ENCODE results near the gene EPN1. TPM values are rescaled to one million over a fixed set of nuclear protein-coding genes. Genes with fewer than 3 reads are reported as not detected.

EPN1 gene
- total and polyA plus RNA-seq, 2 experiments from 2014 or later, result 47.1 to 223 TPM

DNA sequence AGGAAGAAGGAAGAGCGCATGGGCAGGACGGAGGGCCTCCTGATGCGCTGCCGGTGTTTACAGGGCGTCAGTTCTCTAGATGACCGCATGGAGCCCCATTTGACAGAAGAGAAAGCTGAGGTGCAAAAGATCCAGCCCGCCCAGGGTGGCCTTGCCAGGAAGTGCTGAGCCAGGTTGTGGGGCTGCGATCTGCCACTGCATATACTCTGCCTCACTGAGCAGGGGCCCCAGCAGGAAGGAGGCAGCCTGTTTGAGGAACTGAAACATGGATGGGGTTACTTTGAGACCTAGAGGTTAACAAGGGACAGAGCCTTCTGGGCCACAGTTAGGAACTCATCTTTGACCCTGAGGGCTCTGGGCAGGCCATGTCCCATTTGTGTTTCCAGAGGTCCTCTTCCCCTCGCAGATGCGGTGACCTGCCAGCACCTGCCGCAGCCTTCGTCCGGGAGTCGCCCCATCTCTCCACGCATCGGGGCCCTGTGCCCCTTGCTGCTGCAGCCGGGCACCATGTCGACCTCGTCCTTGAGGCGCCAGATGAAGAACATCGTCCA lies 3.2 kb downstream of the EPN1 start:
- Histone ChIP-seq H3K4me2 (no peak overlapping the region), H4K20me1 (replicated peaks; ENCODE audit: insufficient read depth) (peaks cover 40% of the 10 kb centered on the region), H3K4me1 (ENCODE audit: insufficient read depth) (peaks cover 18% of the 10 kb centered on the region), H3K36me3 (ENCODE audit: insufficient read depth) (peaks cover 9% of the 10 kb centered on the region; the same call in 1 of the 2 replicates), H3K9me2 (ENCODE audit: insufficient read depth) (no peaks in the 10 kb centered on the region), H3K79me2 (replicated peaks; ENCODE audit: insufficient read depth) (peaks cover 60% of the 10 kb centered on the region), H3K4me3 (no peak overlapping the region), H3K27me3 (ENCODE audit: insufficient read depth) (no peaks in the 10 kb centered on the region), H2AFZ (no peak overlapping the region), H3K27ac (ENCODE audit: low read depth) (no peak overlapping the region), H3F3A (replicated peaks; ENCODE audit: low read depth) (peaks cover 15% of the 10 kb centered on the region; the same call in 1 of the 2 replicates)
- TF ChIP-seq POLR2AphosphoS5 (IDR thresholded peaks at IDR 0.05; ENCODE audit: low read depth) (no peak), EZH2phosphoT487 (IDR thresholded peaks at IDR 0.05; ENCODE audit: unreplicated experiment) (no peak), JUNB (IDR thresholded peaks at IDR 0.05; ENCODE audit: unreplicated experiment) (no peak), STAT1 (IDR thresholded peaks at IDR 0.05; ENCODE audit: unreplicated experiment) (no peak), ZNF114 (CRISPR knock-in tag; IDR thresholded peaks at IDR 0.05) (no peak), EZH2 (IDR thresholded peaks at IDR 0.05; ENCODE audit: low read depth, unreplicated experiment) (no peak), CREB1 (CRISPR knock-in tag; IDR thresholded peaks at IDR 0.05; ENCODE audit: low read depth) (no peak), NANOG (IDR thresholded peaks at IDR 0.05; ENCODE audit: borderline replicate concordance) (no peak), ZNF331 (CRISPR knock-in tag; IDR thresholded peaks at IDR 0.05; ENCODE audit: low read depth) (no peak)
- TF ChIP-seq, protein P1, sequence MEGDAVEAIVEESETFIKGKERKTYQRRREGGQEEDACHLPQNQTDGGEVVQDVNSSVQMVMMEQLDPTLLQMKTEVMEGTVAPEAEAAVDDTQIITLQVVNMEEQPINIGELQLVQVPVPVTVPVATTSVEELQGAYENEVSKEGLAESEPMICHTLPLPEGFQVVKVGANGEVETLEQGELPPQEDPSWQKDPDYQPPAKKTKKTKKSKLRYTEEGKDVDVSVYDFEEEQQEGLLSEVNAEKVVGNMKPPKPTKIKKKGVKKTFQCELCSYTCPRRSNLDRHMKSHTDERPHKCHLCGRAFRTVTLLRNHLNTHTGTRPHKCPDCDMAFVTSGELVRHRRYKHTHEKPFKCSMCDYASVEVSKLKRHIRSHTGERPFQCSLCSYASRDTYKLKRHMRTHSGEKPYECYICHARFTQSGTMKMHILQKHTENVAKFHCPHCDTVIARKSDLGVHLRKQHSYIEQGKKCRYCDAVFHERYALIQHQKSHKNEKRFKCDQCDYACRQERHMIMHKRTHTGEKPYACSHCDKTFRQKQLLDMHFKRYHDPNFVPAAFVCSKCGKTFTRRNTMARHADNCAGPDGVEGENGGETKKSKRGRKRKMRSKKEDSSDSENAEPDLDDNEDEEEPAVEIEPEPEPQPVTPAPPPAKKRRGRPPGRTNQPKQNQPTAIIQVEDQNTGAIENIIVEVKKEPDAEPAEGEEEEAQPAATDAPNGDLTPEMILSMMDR (conservative IDR thresholded peaks at IDR 0.05; ENCODE audit: low read depth in 2 of 2), result no peak
- TF ChIP-seq, protein P2, sequence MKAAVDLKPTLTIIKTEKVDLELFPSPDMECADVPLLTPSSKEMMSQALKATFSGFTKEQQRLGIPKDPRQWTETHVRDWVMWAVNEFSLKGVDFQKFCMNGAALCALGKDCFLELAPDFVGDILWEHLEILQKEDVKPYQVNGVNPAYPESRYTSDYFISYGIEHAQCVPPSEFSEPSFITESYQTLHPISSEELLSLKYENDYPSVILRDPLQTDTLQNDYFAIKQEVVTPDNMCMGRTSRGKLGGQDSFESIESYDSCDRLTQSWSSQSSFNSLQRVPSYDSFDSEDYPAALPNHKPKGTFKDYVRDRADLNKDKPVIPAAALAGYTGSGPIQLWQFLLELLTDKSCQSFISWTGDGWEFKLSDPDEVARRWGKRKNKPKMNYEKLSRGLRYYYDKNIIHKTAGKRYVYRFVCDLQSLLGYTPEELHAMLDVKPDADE (IDR thresholded peaks at IDR 0.05), result no peak
- TF ChIP-seq, protein P3, sequence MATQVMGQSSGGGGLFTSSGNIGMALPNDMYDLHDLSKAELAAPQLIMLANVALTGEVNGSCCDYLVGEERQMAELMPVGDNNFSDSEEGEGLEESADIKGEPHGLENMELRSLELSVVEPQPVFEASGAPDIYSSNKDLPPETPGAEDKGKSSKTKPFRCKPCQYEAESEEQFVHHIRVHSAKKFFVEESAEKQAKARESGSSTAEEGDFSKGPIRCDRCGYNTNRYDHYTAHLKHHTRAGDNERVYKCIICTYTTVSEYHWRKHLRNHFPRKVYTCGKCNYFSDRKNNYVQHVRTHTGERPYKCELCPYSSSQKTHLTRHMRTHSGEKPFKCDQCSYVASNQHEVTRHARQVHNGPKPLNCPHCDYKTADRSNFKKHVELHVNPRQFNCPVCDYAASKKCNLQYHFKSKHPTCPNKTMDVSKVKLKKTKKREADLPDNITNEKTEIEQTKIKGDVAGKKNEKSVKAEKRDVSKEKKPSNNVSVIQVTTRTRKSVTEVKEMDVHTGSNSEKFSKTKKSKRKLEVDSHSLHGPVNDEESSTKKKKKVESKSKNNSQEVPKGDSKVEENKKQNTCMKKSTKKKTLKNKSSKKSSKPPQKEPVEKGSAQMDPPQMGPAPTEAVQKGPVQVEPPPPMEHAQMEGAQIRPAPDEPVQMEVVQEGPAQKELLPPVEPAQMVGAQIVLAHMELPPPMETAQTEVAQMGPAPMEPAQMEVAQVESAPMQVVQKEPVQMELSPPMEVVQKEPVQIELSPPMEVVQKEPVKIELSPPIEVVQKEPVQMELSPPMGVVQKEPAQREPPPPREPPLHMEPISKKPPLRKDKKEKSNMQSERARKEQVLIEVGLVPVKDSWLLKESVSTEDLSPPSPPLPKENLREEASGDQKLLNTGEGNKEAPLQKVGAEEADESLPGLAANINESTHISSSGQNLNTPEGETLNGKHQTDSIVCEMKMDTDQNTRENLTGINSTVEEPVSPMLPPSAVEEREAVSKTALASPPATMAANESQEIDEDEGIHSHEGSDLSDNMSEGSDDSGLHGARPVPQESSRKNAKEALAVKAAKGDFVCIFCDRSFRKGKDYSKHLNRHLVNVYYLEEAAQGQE (IDR thresholded peaks at IDR 0.05; ENCODE audit: unreplicated experiment), result no peak
- TF ChIP-seq, protein P4, sequence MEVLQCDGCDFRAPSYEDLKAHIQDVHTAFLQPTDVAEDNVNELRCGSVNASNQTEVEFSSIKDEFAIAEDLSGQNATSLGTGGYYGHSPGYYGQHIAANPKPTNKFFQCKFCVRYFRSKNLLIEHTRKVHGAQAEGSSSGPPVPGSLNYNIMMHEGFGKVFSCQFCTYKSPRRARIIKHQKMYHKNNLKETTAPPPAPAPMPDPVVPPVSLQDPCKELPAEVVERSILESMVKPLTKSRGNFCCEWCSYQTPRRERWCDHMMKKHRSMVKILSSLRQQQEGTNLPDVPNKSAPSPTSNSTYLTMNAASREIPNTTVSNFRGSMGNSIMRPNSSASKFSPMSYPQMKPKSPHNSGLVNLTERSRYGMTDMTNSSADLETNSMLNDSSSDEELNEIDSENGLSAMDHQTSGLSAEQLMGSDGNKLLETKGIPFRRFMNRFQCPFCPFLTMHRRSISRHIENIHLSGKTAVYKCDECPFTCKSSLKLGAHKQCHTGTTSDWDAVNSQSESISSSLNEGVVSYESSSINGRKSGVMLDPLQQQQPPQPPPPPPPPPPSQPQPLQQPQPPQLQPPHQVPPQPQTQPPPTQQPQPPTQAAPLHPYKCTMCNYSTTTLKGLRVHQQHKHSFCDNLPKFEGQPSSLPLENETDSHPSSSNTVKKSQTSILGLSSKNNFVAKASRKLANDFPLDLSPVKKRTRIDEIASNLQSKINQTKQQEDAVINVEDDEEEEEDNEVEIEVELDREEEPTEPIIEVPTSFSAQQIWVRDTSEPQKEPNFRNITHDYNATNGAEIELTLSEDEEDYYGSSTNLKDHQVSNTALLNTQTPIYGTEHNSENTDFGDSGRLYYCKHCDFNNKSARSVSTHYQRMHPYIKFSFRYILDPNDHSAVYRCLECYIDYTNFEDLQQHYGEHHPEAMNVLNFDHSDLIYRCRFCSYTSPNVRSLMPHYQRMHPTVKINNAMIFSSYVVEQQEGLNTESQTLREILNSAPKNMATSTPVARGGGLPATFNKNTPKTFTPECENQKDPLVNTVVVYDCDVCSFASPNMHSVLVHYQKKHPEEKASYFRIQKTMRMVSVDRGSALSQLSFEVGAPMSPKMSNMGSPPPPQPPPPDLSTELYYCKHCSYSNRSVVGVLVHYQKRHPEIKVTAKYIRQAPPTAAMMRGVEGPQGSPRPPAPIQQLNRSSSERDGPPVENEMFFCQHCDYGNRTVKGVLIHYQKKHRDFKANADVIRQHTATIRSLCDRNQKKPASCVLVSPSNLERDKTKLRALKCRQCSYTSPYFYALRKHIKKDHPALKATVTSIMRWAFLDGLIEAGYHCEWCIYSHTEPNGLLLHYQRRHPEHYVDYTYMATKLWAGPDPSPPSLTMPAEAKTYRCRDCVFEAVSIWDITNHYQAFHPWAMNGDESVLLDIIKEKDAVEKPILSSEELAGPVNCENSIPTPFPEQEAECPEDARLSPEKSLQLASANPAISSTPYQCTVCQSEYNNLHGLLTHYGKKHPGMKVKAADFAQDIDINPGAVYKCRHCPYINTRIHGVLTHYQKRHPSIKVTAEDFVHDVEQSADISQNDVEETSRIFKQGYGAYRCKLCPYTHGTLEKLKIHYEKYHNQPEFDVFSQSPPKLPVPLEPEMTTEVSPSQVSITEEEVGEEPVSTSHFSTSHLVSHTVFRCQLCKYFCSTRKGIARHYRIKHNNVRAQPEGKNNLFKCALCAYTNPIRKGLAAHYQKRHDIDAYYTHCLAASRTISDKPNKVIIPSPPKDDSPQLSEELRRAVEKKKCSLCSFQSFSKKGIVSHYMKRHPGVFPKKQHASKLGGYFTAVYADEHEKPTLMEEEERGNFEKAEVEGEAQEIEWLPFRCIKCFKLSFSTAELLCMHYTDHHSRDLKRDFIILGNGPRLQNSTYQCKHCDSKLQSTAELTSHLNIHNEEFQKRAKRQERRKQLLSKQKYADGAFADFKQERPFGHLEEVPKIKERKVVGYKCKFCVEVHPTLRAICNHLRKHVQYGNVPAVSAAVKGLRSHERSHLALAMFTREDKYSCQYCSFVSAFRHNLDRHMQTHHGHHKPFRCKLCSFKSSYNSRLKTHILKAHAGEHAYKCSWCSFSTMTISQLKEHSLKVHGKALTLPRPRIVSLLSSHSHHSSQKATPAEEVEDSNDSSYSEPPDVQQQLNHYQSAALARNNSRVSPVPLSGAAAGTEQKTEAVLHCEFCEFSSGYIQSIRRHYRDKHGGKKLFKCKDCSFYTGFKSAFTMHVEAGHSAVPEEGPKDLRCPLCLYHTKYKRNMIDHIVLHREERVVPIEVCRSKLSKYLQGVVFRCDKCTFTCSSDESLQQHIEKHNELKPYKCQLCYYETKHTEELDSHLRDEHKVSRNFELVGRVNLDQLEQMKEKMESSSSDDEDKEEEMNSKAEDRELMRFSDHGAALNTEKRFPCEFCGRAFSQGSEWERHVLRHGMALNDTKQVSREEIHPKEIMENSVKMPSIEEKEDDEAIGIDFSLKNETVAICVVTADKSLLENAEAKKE (CRISPR knock-in tag; IDR thresholded peaks at IDR 0.05), result no peak
- ATAC-seq, result no peak
- Mint-ChIP-seq H3K27ac (no peak overlapping the region), H3K4me3 (no peak overlapping the region), H3K4me1 (peaks cover 17% of the 10 kb centered on the region), H3K9me3 (peaks cover 4% of the 10 kb centered on the region; the same call in 2 of the 3 replicates), H3K36me3 (ENCODE audit: low read depth) (peaks cover 41% of the 10 kb centered on the region), H3K27me3 (ENCODE audit: insufficient read depth, low read depth, poor library complexity) (peaks cover 15% of the 10 kb centered on the region)
- no peak for DNase-seq (ENCODE audit: low spot score)

Measured in GM23338 (cell line).